GM10248 (cell line): ENCODE results near the gene BPIFB2.
A peak's percentile ranks its signal among the peaks of the same experiment; 100 is the strongest.
"Not testable (repeated sequence)": the region's sequence is repeated elsewhere in the genome, so short reads cannot be mapped to it uniquely, and the experiment has no call there.

ENCODE experiments used
- CTCF ChIA-PET: fragments of 300-600 bp; sonication (Branson Sonifier 250); formaldehyde crosslinking; extraction: SDS; loops from one replicate; lab custom pipeline; 2021; ENCODE audit warnings: antibody characterized with exemption; lab: Yijun Ruan, JAX
- POLR2A ChIA-PET: fragments of 350-650 bp; sonication (Branson Sonifier 250); formaldehyde crosslinking; extraction: SDS; loops from one replicate; lab custom pipeline; 2020; ENCODE audit warnings: antibody characterized with exemption; lab: Yijun Ruan, JAX
- DNase-seq: peaks from one replicate; pipeline ENCODE4 v3.0.0; 2012; ENCODE audit errors: extremely low spot score
- TF ChIP-seq, protein P1 (sequence below): IDR thresholded peaks from 2 replicates; pipeline ENCODE4 v1.5.1; 2012; ENCODE audit warnings: mild to moderate bottlenecking, low read depth; ENCODE audit errors: extremely low read depth, missing control alignments, control extremely low read depth

Gene BPIFB2

DNA sequence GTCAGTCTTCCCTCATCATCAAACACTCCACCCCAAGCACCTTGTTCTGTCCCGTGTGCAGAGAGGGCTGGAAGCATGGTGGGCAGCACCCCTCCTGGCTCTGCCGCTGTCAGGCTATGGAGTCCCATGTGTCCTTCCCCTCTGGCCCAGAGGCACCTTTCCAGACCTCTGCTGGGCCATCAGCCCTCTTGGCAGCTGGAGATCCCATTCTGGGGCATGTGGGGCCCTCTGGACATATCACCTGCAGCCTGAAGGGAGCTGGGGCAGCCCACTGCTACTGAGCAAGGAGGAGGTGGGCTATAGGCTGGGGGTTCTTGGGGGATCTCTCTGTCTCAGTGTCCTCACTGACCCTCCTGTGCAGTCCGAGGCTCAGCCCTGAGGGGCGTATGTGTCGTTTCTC lies 45.5 kb upstream of the BPIFB2 start:
- TF ChIP-seq, protein P1, sequence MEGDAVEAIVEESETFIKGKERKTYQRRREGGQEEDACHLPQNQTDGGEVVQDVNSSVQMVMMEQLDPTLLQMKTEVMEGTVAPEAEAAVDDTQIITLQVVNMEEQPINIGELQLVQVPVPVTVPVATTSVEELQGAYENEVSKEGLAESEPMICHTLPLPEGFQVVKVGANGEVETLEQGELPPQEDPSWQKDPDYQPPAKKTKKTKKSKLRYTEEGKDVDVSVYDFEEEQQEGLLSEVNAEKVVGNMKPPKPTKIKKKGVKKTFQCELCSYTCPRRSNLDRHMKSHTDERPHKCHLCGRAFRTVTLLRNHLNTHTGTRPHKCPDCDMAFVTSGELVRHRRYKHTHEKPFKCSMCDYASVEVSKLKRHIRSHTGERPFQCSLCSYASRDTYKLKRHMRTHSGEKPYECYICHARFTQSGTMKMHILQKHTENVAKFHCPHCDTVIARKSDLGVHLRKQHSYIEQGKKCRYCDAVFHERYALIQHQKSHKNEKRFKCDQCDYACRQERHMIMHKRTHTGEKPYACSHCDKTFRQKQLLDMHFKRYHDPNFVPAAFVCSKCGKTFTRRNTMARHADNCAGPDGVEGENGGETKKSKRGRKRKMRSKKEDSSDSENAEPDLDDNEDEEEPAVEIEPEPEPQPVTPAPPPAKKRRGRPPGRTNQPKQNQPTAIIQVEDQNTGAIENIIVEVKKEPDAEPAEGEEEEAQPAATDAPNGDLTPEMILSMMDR = no peak
- peak; percentile 6 for DNase-seq
- POLR2A ChIA-PET = no interaction called here
- CTCF ChIA-PET = no interaction called here

DNA sequence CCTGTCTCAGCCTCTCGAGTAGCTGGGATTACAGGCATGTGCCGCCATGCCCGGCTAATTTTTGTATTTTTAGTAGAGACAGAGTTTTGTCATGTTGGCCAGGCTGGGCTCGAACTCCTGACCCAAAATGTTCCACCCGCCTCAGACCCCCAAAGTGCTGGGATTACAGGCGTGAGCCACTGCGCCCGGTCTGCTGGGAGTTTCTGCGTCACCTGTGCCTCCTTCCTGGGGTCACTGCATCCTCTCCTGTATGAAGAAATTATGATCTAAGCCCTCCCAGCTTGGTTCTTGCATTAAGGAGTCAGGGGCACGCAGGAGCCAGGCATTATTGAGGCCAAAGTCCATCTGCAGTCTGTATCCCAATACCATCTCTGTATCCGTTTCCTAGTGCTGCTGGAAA lies 44.9 kb upstream of the BPIFB2 start:
- DNase-seq = peak; percentile 4
- POLR2A ChIA-PET, CTCF ChIA-PET: not testable (repeated sequence)

DNA sequence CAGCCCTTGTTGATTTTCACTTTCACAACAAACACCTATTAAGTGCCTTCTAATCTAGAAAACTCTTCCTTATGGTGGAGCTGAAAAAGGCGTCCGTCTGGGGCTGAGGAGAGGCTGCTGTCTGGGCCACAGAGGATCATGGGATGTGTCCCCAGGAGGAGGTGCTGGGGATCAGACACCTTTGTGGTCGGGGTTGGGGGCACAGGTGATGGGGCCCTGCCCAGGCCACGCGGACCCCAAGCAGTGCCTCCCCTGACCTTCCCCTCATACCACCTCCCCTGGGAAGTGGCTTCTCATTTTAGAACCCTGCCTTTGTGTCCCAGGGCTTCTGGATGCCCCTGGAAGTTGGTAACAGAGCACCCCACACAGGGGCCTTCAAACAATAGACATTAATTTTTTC lies 44.3 kb upstream of the BPIFB2 start:
- DNase-seq = peak; percentile 5
- TF ChIP-seq, protein P1 = no peak
- ChIA-PET POLR2A (no interaction called here), CTCF (no interaction called here)

GRCh38 chr20:32964575-32964974 lies 42.9 kb upstream of the BPIFB2 start:
- TF ChIP-seq, protein P1 = no peak
- DNase-seq = no peak
- POLR2A ChIA-PET = no interaction called here
- CTCF ChIA-PET = interaction anchor here (1.0 kb wide), 1 partner anchor 11 kb away, joined by 4 read pairs; no protein-coding TSS in a partner anchor

GRCh38 chr20:32965115-32965514 lies 42.4 kb upstream of the BPIFB2 start:
- peak; percentile 4 for DNase-seq
- TF ChIP-seq, protein P1 = no peak
- ChIA-PET POLR2A (no interaction called here), CTCF (interaction anchor here (1.0 kb wide), 1 partner anchor 11 kb away, joined by 4 read pairs; no protein-coding TSS in a partner anchor)

GRCh38 chr20:32965581-32966373 lies 41.7 kb upstream of the BPIFB2 start:
- TF ChIP-seq, protein P1 = no peak
- ChIA-PET CTCF (interaction anchor here (1.0 to 2.0 kb wide), 3 partner anchors 8 to 11 kb away, joined by 4 to 6 read pairs (median 4); no protein-coding TSS in a partner anchor), POLR2A (no interaction called here)
- peak; percentile 9 for DNase-seq

DNA sequence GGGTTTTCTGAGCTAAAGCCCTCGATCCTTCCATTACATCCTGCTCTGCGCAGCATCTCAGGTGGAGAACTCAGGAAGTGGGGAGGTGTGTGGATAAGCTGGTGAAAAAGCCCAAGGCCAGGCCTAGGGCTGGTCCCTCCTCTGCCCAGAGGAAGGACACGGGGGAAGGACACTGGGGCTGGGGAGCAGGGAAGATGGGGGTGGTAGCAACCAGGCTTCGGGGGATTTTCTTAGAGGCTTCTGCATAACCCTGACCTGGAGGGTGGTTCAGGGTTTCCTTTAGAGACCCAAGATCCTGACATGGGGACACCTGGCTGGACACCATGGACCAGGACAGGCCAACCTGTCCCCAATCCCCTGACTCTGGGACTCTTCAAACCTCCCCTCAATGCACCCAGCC lies 41.1 kb upstream of the BPIFB2 start:
- ChIA-PET CTCF (interaction anchor here (1.9 to 2.0 kb wide), 2 partner anchors 9 to 10 kb away, joined by 4 to 6 read pairs; no protein-coding TSS in a partner anchor), POLR2A (no interaction called here)
- no peak for DNase-seq
- TF ChIP-seq, protein P1 = no peak
